SJCRH30 (cell line): ENCODE data around the gene KLF3. TPM values are rescaled to one million over a fixed set of nuclear protein-coding genes. Genes with fewer than 3 reads are reported as not detected.

Source experiments
- DNase-seq, 2 experiments: peaks; one replicate each; pipeline ENCODE4 v3.0.0-alpha.2; 2015 to 2020
- H3K27ac ChIP-seq: fragments of 250-450 bp; sonication (Bioruptor Pico); 2 replicates; pipeline ENCODE4 v1.5.1; 2020; ENCODE audit warnings: mild to moderate bottlenecking, moderate library complexity
- H3K27me3 ChIP-seq: fragments of 250-450 bp; sonication (Bioruptor Pico); 2 replicates; pipeline ENCODE4 v1.5.1; 2020; ENCODE audit warnings: mild to moderate bottlenecking, moderate library complexity
- H3K36me3 ChIP-seq: fragments of 250-450 bp; sonication (Bioruptor Pico); 2 replicates; pipeline ENCODE4 v1.5.1; 2020; ENCODE audit warnings: mild to moderate bottlenecking, moderate library complexity
- H3K4me1 ChIP-seq: fragments of 250-450 bp; sonication (Bioruptor Pico); 2 replicates; pipeline ENCODE4 v1.5.1; 2020; ENCODE audit warnings: mild to moderate bottlenecking, moderate library complexity
- H3K4me3 ChIP-seq: fragments of 250-450 bp; sonication (Bioruptor Pico); 2 replicates; pipeline ENCODE4 v1.5.1; 2020; ENCODE audit warnings: mild to moderate bottlenecking, moderate library complexity
- H3K9me3 ChIP-seq: fragments of 250-450 bp; sonication (Bioruptor Pico); replicated peaks from 2 replicates; pipeline ENCODE4 v1.5.1; 2020; ENCODE audit warnings: mild to moderate bottlenecking, moderate library complexity
- total RNA-seq: library from RNA; depleted of rRNA; stranded (reverse); fragments of >200 nt; shearing (Covaris generic); gene quantifications from 2 replicates; pipeline ENCODE4 v1.2.3, GENCODE V29; 2014

Gene KLF3
- total RNA-seq, 1 experiment from 2014 or later = 25.9 TPM

GRCh38 chr4:38723114-38723513 is 59.1 kb downstream of the KLF3 start:
- Histone ChIP-seq H3K4me3 (no peak overlapping the region), H3K27me3 (no peaks in the 10 kb centered on the region), H3K27ac (no peak overlapping the region), H3K9me3 (no peaks in the 10 kb centered on the region), H3K4me1 (peaks cover 13% of the 10 kb centered on the region), H3K36me3 (no peaks in the 10 kb centered on the region)
- DNase-seq = no peak

- Histone ChIP-seq H3K4me3 (no peak overlapping the region), H3K4me1 (peaks cover 13% of the 10 kb centered on the region), H3K27ac (no peak overlapping the region), H3K27me3 (no peaks in the 10 kb centered on the region), H3K9me3 (no peaks in the 10 kb centered on the region), H3K36me3 (no peaks in the 10 kb centered on the region)
- DNase-seq = peak; percentile 47 to 51
These were observed 59.9 kb downstream of the KLF3 start for GRCh38 chr4:38723726-38724474.

GRCh38 chr4:38724475-38724808 is 60.4 kb downstream of the KLF3 start:
- no peaks in the 10 kb centered on the region for H3K27me3 ChIP-seq
- DNase-seq = no peak
- peaks cover 13% of the 10 kb centered on the region for H3K4me1 ChIP-seq
- no peak overlapping the region for H3K27ac ChIP-seq
- no peak overlapping the region for H3K4me3 ChIP-seq
- no peaks in the 10 kb centered on the region for H3K9me3 ChIP-seq
- no peaks in the 10 kb centered on the region for H3K36me3 ChIP-seq

GRCh38 chr4:38728631-38729141 is 64.7 kb downstream of the KLF3 start:
- Histone ChIP-seq H3K36me3 (no peaks in the 10 kb centered on the region), H3K4me1 (peaks cover 9% of the 10 kb centered on the region), H3K27me3 (no peaks in the 10 kb centered on the region), H3K9me3 (no peaks in the 10 kb centered on the region), H3K27ac (no peak overlapping the region), H3K4me3 (no peak overlapping the region)
- DNase-seq = no peak

DNA sequence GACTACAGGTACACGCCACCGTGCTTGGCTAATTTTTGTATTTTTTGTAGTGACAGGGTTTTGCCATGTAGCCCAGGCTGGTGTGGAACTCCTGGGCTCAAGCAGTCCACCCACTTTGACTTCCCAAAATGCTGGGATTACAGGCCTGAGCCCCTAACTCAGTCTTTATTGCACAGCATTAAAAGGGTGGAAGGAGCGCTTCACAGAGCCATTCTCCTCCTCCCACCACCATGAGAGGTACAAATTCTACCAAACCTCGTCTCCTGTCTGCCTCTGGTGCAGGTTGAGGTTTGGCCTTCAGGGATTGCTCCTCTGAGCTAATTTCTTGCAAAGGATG is 66.5 kb downstream of the KLF3 start:
- H3K9me3 ChIP-seq = no peaks in the 10 kb centered on the region
- no peak for DNase-seq
- H3K36me3 ChIP-seq = no peaks in the 10 kb centered on the region
- no peaks in the 10 kb centered on the region for H3K27me3 ChIP-seq
- no peak overlapping the region for H3K27ac ChIP-seq
- H3K4me3 ChIP-seq = no peak overlapping the region
- no peaks in the 10 kb centered on the region for H3K4me1 ChIP-seq

GRCh38 chr4:38730830-38731646 is 67.0 kb downstream of the KLF3 start:
- Histone ChIP-seq H3K9me3 (no peaks in the 10 kb centered on the region), H3K4me3 (no peak overlapping the region), H3K27ac (no peak overlapping the region), H3K4me1 (no peaks in the 10 kb centered on the region), H3K27me3 (no peaks in the 10 kb centered on the region), H3K36me3 (no peaks in the 10 kb centered on the region)
- peak; percentile 80 to 92 for DNase-seq

DNA sequence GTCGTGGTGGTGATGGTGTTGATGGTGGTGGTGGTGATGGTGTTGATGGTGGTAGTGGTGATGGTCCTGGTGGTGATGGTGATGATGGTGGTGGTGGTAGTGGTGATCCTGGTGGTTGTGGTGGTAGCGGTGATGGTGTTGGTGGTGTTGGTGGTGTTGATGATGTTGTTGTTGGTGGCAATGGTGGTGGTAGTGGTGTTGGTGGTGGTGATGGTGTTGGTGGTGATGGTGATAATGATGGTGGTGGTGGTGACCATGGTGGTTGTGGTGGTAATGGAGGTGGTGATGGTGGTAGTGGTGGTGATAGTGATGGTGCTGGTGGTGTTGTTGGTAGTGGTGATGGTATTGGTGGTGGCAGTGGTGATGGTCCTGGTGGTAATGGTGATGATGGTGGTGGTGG is 69.7 kb downstream of the KLF3 start:
- H3K36me3 ChIP-seq = no peaks in the 10 kb centered on the region
- H3K4me3 ChIP-seq = no peak overlapping the region
- no peak for DNase-seq
- no peaks in the 10 kb centered on the region for H3K9me3 ChIP-seq
- H3K4me1 ChIP-seq = no peaks in the 10 kb centered on the region
- H3K27me3 ChIP-seq = no peaks in the 10 kb centered on the region
- no peak overlapping the region for H3K27ac ChIP-seq

DNA sequence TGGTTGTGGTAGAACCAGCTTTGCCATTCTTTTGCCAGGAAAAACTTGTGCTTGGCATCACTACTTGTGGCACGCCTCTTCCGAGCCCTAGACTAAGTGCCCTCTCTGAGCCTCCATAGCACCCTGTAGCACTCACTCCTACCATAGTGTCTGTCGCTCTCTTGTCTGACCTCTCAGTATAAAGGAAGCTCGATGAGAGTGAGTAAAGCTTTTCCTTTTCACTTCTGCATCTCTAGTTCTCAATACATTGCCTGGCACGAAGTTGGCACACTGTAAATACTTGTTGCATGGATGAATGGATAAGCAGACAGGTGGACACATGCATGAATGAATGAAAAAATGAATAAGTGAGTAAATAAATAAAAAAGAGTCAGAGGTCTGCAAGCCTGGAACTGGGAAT is 70.4 kb downstream of the KLF3 start:
- H3K4me1 ChIP-seq = no peaks in the 10 kb centered on the region
- H3K9me3 ChIP-seq = no peaks in the 10 kb centered on the region
- DNase-seq = no peak
- no peak overlapping the region for H3K4me3 ChIP-seq
- H3K27me3 ChIP-seq = no peaks in the 10 kb centered on the region
- no peaks in the 10 kb centered on the region for H3K36me3 ChIP-seq
- no peak overlapping the region for H3K27ac ChIP-seq

GRCh38 chr4:38734911-38735310 is 70.9 kb downstream of the KLF3 start:
- no peak for DNase-seq
- Histone ChIP-seq H3K36me3 (no peaks in the 10 kb centered on the region), H3K4me1 (peaks cover under 1% of the 10 kb centered on the region; the same call in 1 of the 2 replicates), H3K27me3 (no peaks in the 10 kb centered on the region), H3K27ac (no peak overlapping the region), H3K4me3 (no peak overlapping the region), H3K9me3 (no peaks in the 10 kb centered on the region)

DNA sequence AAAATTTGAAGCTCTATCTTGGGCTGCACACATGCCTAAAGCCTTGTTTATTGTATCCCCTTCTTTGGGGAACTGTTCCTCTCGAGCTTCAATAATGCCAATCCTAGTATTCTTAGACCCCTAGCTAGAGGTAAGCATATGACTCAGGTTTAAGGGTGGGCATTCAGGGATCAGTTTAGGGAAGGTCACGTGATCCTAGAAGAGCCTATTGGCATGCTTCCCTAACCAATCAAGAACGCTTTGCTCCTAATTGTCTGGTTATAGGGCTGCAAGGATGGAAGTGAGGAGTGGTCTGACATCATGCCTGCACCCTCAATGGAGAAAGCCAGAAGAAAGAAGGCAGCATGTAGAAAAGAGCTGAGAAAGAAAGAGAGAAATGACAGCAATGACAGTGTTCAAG is 71.9 kb downstream of the KLF3 start:
- Histone ChIP-seq H3K9me3 (no peaks in the 10 kb centered on the region), H3K27ac (no peak overlapping the region), H3K4me3 (no peak overlapping the region), H3K4me1 (peaks cover 8% of the 10 kb centered on the region; the same call in 1 of the 2 replicates), H3K36me3 (no peaks in the 10 kb centered on the region), H3K27me3 (no peaks in the 10 kb centered on the region)
- DNase-seq = no peak

DNA sequence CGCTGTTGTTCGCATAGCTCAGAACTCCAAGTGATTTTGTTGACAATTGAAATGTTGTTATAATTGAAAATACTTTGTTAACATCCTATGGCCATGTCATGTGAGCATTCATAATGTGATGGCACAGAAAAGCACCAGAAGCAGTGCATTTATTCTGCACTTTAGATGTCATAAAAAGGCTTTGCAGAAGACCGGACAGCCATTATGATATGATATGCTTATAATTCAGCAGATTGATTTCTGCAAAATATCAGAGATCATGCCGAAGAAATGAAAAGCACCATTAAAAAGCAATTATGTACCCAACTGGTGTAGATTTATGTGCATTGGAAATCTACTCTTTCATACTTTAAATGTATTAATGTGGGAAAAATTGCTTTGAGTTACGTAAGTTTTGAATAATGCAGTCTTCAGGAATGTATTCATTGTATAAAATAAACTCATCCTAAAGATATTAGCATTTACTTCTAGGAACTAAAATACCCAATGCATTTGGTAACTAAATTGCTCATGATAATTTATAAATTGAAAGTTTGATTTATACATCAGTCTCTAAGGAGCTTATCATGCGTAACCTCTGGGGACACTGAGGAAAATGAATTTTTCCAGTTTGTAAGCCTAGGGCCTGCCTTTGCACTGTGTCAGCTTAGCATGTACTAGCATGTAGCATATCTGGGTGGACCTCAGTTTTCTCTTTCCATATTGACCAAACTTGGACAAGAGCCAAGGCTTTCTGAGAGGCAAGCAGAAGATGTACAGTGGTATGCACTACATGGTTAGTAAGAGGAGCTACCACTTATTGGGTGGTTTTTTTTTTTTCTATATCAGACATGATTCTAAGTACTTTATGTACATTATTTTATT is 75.2 kb downstream of the KLF3 start:
- Histone ChIP-seq H3K27ac (no peak overlapping the region), H3K36me3 (no peaks in the 10 kb centered on the region), H3K4me1 (peaks cover 17% of the 10 kb centered on the region), H3K4me3 (no peak overlapping the region), H3K9me3 (no peaks in the 10 kb centered on the region), H3K27me3 (no peaks in the 10 kb centered on the region)
- DNase-seq = no peak

GRCh38 chr4:38740303-38740702 is 76.3 kb downstream of the KLF3 start:
- Histone ChIP-seq H3K4me1 (peaks cover 18% of the 10 kb centered on the region), H3K36me3 (no peaks in the 10 kb centered on the region), H3K9me3 (no peaks in the 10 kb centered on the region), H3K4me3 (no peak overlapping the region), H3K27me3 (no peaks in the 10 kb centered on the region), H3K27ac (no peak overlapping the region)
- peak in 1 of 2 experiments; percentile 53 for DNase-seq

DNA sequence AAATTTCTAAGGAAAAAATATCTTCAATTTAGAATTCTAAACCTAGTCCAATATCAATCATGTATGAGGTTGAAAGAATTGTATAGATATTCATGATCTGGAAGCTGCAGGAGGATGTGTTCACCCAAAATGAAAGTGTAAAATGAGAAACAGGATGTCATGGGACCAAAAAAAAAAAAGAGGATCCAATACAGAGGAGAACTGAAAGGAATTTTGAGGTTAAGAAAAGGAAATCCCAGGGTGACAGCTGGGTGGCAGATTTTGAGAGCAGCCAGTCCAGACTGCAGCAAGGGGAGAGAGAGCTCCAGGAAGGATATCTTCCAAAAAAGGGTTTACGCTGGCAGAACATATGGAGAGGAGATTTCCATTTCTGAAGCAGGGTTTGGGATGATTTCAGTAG is 79.9 kb downstream of the KLF3 start:
- no peaks in the 10 kb centered on the region for H3K27me3 ChIP-seq
- peaks cover 18% of the 10 kb centered on the region for H3K4me1 ChIP-seq
- peak overlapping the region; percentile 43 for H3K4me3 ChIP-seq
- no peaks in the 10 kb centered on the region for H3K36me3 ChIP-seq
- peaks cover 4% of the 10 kb centered on the region; the same call in 1 of the 2 replicates for H3K9me3 ChIP-seq
- peak overlapping the region; percentile 80 for H3K27ac ChIP-seq
- peak; percentile 79 to 87 for DNase-seq

DNA sequence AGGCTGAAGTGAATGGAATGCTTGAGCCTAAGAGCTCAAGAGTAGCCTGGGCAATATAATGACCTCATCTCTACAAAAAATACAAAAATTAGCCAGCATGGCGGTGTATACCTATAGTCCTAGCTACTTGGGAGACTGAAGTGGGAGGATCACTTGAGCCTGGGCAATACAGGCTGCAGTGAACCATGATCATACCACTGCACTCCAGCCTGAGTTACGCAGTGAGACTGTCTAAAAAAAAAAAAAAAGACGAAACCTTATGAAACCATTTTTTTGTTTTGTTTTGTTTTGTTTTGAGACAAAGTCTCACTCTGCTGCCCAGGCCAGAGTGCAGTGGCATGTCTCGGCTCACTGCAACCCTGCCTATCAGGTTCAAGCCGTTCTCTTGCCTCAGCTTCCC is 81.9 kb downstream of the KLF3 start:
- Histone ChIP-seq H3K36me3 (no peaks in the 10 kb centered on the region), H3K4me3 (no peak overlapping the region), H3K27me3 (no peaks in the 10 kb centered on the region), H3K27ac (no peak overlapping the region), H3K4me1 (peaks cover 10% of the 10 kb centered on the region), H3K9me3 (peaks cover 4% of the 10 kb centered on the region; the same call in 1 of the 2 replicates)
- no peak for DNase-seq

GRCh38 chr4:38747629-38748028 is 83.6 kb downstream of the KLF3 start:
- Histone ChIP-seq H3K36me3 (no peaks in the 10 kb centered on the region), H3K27ac (no peak overlapping the region), H3K4me3 (no peak overlapping the region), H3K9me3 (peaks cover 4% of the 10 kb centered on the region; the same call in 1 of the 2 replicates), H3K27me3 (no peaks in the 10 kb centered on the region), H3K4me1 (peaks cover 18% of the 10 kb centered on the region)
- DNase-seq = no peak
